Activated CD8-positive, alpha-beta memory T cell treated with anti-CD3 and anti-CD28 coated beads for 4 hours (primary cell): Measurements from ENCODE around the gene ABCA1.

Source experiments
- DNase-seq, 2 donors: peaks; one replicate each; pipeline ENCODE4 v3.0.0-alpha.2; 2020; ENCODE audit warnings: low read depth in 2 of 2

Gene ABCA1

GRCh38 chr9:104844710-104845109 is 83.2 kb downstream of the ABCA1 start:
- no peak for DNase-seq

GRCh38 chr9:104843644-104844240 is 84.2 kb downstream of the ABCA1 start:
- DNase-seq, result no peak

GRCh38 chr9:104842698-104843097 is 85.3 kb downstream of the ABCA1 start:
- DNase-seq, result no peak

GRCh38 chr9:104841601-104842141 is 86.3 kb downstream of the ABCA1 start:
- DNase-seq, result no peak

GRCh38 chr9:104838958-104839357 is 89.0 kb downstream of the ABCA1 start:
- no peak for DNase-seq

GRCh38 chr9:104836767-104837166 is 91.2 kb downstream of the ABCA1 start:
- DNase-seq, result no peak

GRCh38 chr9:104836235-104836634 is 91.7 kb downstream of the ABCA1 start:
- DNase-seq, result no peak

- no peak for DNase-seq
These were observed 92.8 kb downstream of the ABCA1 start for GRCh38 chr9:104835161-104835560.

GRCh38 chr9:104833696-104834095 is 94.3 kb downstream of the ABCA1 start:
- DNase-seq, result no peak

- no peak for DNase-seq
These were observed 96.3 kb downstream of the ABCA1 start for GRCh38 chr9:104831681-104832080.

GRCh38 chr9:104826911-104827310 is 101.0 kb downstream of the ABCA1 start:
- DNase-seq, result no peak

GRCh38 chr9:104826079-104826775 is 101.7 kb downstream of the ABCA1 start:
- no peak for DNase-seq

- DNase-seq, result no peak
These were observed 107.6 kb downstream of the ABCA1 start for GRCh38 chr9:104820336-104820735.

- no peak for DNase-seq
These were observed 108.9 kb downstream of the ABCA1 start for GRCh38 chr9:104819033-104819432.

GRCh38 chr9:104817437-104817836 is 110.5 kb downstream of the ABCA1 start:
- DNase-seq, result no peak

GRCh38 chr9:104815851-104816565 is 111.9 kb downstream of the ABCA1 start:
- no peak for DNase-seq

GRCh38 chr9:104810421-104811339 is 117.3 kb downstream of the ABCA1 start:
- no peak for DNase-seq

GRCh38 chr9:104808035-104808614 is 119.8 kb downstream of the ABCA1 start:
- DNase-seq, result no peak

GRCh38 chr9:104805441-104805840 is 122.5 kb downstream of the ABCA1 start:
- DNase-seq, result no peak

GRCh38 chr9:104802906-104803305 is 125.0 kb downstream of the ABCA1 start:
- no peak for DNase-seq

GRCh38 chr9:104802110-104802509 is 125.8 kb downstream of the ABCA1 start:
- no peak for DNase-seq
